Measurements from ENCODE around the gene APOL2.

GRCh38 chr22:36239150-36239400 lies 252 bp downstream of the APOL2 start:
- no peak for TF ChIP-seq CTCF (IDR thresholded peaks at IDR 0.05)
- TF ChIP-seq EZH2 (IDR thresholded peaks at IDR 0.05), result no peak

All from neural progenitor cell (in vitro differentiated cells).